Activated CD8-positive, alpha-beta T cell treated with anti-CD3 and anti-CD28 coated beads for 36 hours (primary cell): ENCODE results near the gene STK17A. TPM values are rescaled to one million over a fixed set of nuclear protein-coding genes. Genes with fewer than 3 reads are reported as not detected.
A peak's percentile ranks its signal among the peaks of the same experiment; 100 is the strongest.

ENCODE experiments used
- ATAC-seq: fragments of 200-7000 bp; cut with Tn5 transposase; one replicate; pipeline ENCODE4 v1.10.0; 2021; ENCODE audit warnings: mild to moderate bottlenecking, moderate library complexity
- CTCF ChIA-PET: fragments of 350-600 bp; sonication (Branson Sonifier 250); formaldehyde crosslinking; loops from one replicate; lab custom pipeline; 2021; ENCODE audit warnings: antibody characterized with exemption; lab: Charles Lee
- POLR2A ChIA-PET: fragments of 350-600 bp; sonication (Branson Sonifier 250); formaldehyde crosslinking; loops from one replicate; lab custom pipeline; 2021; ENCODE audit warnings: antibody characterized with exemption; lab: Charles Lee
- DNase-seq: peaks from one replicate; pipeline ENCODE4 v3.0.0-alpha.2; 2020
- H3K27ac Mint-ChIP-seq: one replicate; pipeline ENCODE4 v1.8.0; 2021; ENCODE audit warnings: mild to moderate bottlenecking, mixed read lengths
- H3K27me3 Mint-ChIP-seq: one replicate; pipeline ENCODE4 v1.8.0; 2021; ENCODE audit warnings: mixed read lengths
- H3K36me3 Mint-ChIP-seq: one replicate; pipeline ENCODE4 v1.8.0; 2021; ENCODE audit warnings: low read depth, mixed read lengths
- H3K4me1 Mint-ChIP-seq: one replicate; pipeline ENCODE4 v1.8.0; 2021; ENCODE audit warnings: low read depth, mixed read lengths
- H3K4me3 Mint-ChIP-seq: one replicate; pipeline ENCODE4 v1.8.0; 2021; ENCODE audit warnings: mild to moderate bottlenecking, moderate library complexity, mixed read lengths
- H3K9me3 Mint-ChIP-seq: one replicate; pipeline ENCODE4 v1.8.0; 2021; ENCODE audit warnings: mixed read lengths
- CTCF ChIP-seq: fragments of 200-600 bp; IDR thresholded peaks from one replicate; pipeline ENCODE4 v1.8.0; 2022; ENCODE audit warnings: antibody characterized with exemption, mild to moderate bottlenecking
- intact Hi-C: fragments of 100-400 bp; cut with micrococcal nuclease; formaldehyde crosslinking; loops from one replicate; pipeline ENCODE4 v1.10.0; 2022
- total RNA-seq, 2 experiments: library from RNA; stranded (reverse); gene quantifications; one replicate each; pipeline ENCODE4 v1.2.3, GENCODE V29; 2021

STK17A gene
- total RNA-seq, 2 experiments from 2014 or later = 42.4 to 46.1 TPM

GRCh38 chr7:43640679-43641078 lies 57.8 kb downstream of the STK17A start:
- no peaks in the 10 kb centered on the region for H3K27me3 Mint-ChIP-seq
- H3K4me1 Mint-ChIP-seq = peaks cover 94% of the 10 kb centered on the region
- peak overlapping the region; percentile 84 for H3K27ac Mint-ChIP-seq
- no peak for TF ChIP-seq CTCF
- no peak for DNase-seq
- no peak for ATAC-seq
- H3K36me3 Mint-ChIP-seq = peaks cover 79% of the 10 kb centered on the region
- intact Hi-C loops = no loop called here
- H3K9me3 Mint-ChIP-seq = no peaks in the 10 kb centered on the region
- CTCF ChIA-PET = interaction anchor here (1.0 to 6.7 kb wide), 4 partner anchors 15 to 59 kb away, joined by 5 to 61 read pairs (median 16); partner anchors contain the start of gene STK17A
- POLR2A ChIA-PET = interaction anchor here (0.6 to 3.1 kb wide), 6 partner anchors 8 to 54 kb away, joined by 3 to 16 read pairs (median 3); no protein-coding TSS in a partner anchor
- no peak overlapping the region for H3K4me3 Mint-ChIP-seq

GRCh38 chr7:43642897-43643630 lies 60.2 kb downstream of the STK17A start:
- ATAC-seq = no peak
- CTCF ChIA-PET = interaction anchor here (1.3 to 11.5 kb wide), 4 partner anchors 44 to 61 kb away, joined by 3 to 173 read pairs (median 36); partner anchors contain the start of gene STK17A
- no peaks in the 10 kb centered on the region for H3K27me3 Mint-ChIP-seq
- H3K36me3 Mint-ChIP-seq = peaks cover 77% of the 10 kb centered on the region
- H3K9me3 Mint-ChIP-seq = no peaks in the 10 kb centered on the region
- intact Hi-C loops = no loop called here
- peaks cover 94% of the 10 kb centered on the region for H3K4me1 Mint-ChIP-seq
- H3K4me3 Mint-ChIP-seq = peak overlapping the region; percentile 1
- peak overlapping the region; percentile 79 for H3K27ac Mint-ChIP-seq
- TF ChIP-seq CTCF = no peak
- POLR2A ChIA-PET = interaction anchor here (0.7 to 11.0 kb wide), 5 partner anchors 8 to 58 kb away, joined by 3 to 159 read pairs (median 3); partner anchors contain the start of gene STK17A
- DNase-seq = no peak

GRCh38 chr7:43643846-43644245 lies 60.9 kb downstream of the STK17A start:
- DNase-seq (peak; percentile 62), ATAC-seq (no peak)
- Mint-ChIP-seq H3K4me3 (peak overlapping the region; percentile 18), H3K9me3 (no peaks in the 10 kb centered on the region), H3K4me1 (peaks cover 94% of the 10 kb centered on the region), H3K27ac (peak overlapping the region; percentile 79), H3K27me3 (no peaks in the 10 kb centered on the region), H3K36me3 (peaks cover 75% of the 10 kb centered on the region)
- no peak for TF ChIP-seq CTCF
- ChIA-PET POLR2A (interaction anchor here (0.9 to 11.0 kb wide), 8 partner anchors 12 to 115 kb away, joined by 3 to 159 read pairs (median 6); partner anchors contain the start of genes BLVRA and STK17A), CTCF (interaction anchor here (0.7 to 11.5 kb wide), 5 partner anchors 21 to 77 kb away, joined by 3 to 173 read pairs (median 4); partner anchors contain the start of gene STK17A)
- intact Hi-C loops = no loop called here

- Mint-ChIP-seq H3K36me3 (peaks cover 59% of the 10 kb centered on the region), H3K27ac (peak overlapping the region; percentile 99), H3K27me3 (no peaks in the 10 kb centered on the region), H3K4me1 (peaks cover 89% of the 10 kb centered on the region), H3K9me3 (no peaks in the 10 kb centered on the region), H3K4me3 (peak overlapping the region; percentile 40)
- ATAC-seq (no peak), DNase-seq (no peak)
- TF ChIP-seq CTCF = no peak
- CTCF ChIA-PET = interaction anchor here (1.0 to 11.5 kb wide), 5 partner anchors 11 to 193 kb away, joined by 3 to 173 read pairs (median 6); partner anchors contain the start of gene STK17A
- POLR2A ChIA-PET = interaction anchor here (0.6 to 11.0 kb wide), 10 partner anchors 8 to 61 kb away, joined by 3 to 159 read pairs (median 4); partner anchors contain the start of gene STK17A
- intact Hi-C loops = loop anchor here (5.0 kb wide), 2 partner anchors 33 to 52 kb away; no protein-coding TSS in a partner anchor
Measured at GRCh38 chr7:43645699-43646226, 62.9 kb downstream of the STK17A start.
